HepG2 (cell line): ENCODE data around the gene ANG. TPM values are rescaled to one million over a fixed set of nuclear protein-coding genes. Genes with fewer than 3 reads are reported as not detected.

Experiments used
- ARHGAP35 ChIP-seq: sonication (generic); formaldehyde crosslinking; IDR thresholded peaks from 2 replicates; pipeline ENCODE4 v1.9.0; 2022; ENCODE audit warnings: mild to moderate bottlenecking, inconsistent platforms, moderate library complexity, missing genetic modification reagents, borderline replicate concordance
- ATF6 ChIP-seq: sonication (generic); formaldehyde crosslinking; conservative IDR thresholded peaks from 2 replicates; pipeline ENCODE4 v1.4.0; 2020; ENCODE audit warnings: missing genetic modification reagents
- FLYWCH1 ChIP-seq: sonication (generic); formaldehyde crosslinking; IDR thresholded peaks from 2 replicates; pipeline ENCODE4 v1.8.1; 2023; ENCODE audit warnings: mild to moderate bottlenecking, missing genetic modification reagents
- HNF4G ChIP-seq, 2 experiments: sonication (generic) in 1 of 2; formaldehyde crosslinking in 1 of 2; IDR thresholded peaks; 2 replicates each; pipeline versions ENCODE4 v1.4.0 to v1.6.1; 2011 to 2020; ENCODE audit warnings: borderline replicate concordance in 2 of 2, low read depth in 2 of 2, mild to moderate bottlenecking in 2 of 2, low read length in 1 of 2, missing genetic modification reagents in 1 of 2, moderate library complexity in 1 of 2
- KDM4B ChIP-seq: sonication (generic); formaldehyde crosslinking; IDR thresholded peaks from 2 replicates; pipeline ENCODE4 v1.4.0; 2020; ENCODE audit warnings: missing genetic modification reagents
- MED8 ChIP-seq: sonication (generic); formaldehyde crosslinking; IDR thresholded peaks from 2 replicates; pipeline ENCODE4 v1.8.1; 2023; ENCODE audit warnings: mild to moderate bottlenecking, missing genetic modification reagents; ENCODE audit not compliant: insufficient replicate concordance
- RAD21 ChIP-seq: fragments of 450-650 bp; formaldehyde crosslinking; IDR thresholded peaks from 2 replicates; pipeline ENCODE4 v1.5.0; 2020; ENCODE audit warnings: mild to moderate bottlenecking
- RARA ChIP-seq: IDR thresholded peaks from 2 replicates; pipeline ENCODE4 v1.6.1; 2016; ENCODE audit warnings: missing genetic modification reagents, missing compliant biosample characterization
- SOX13 ChIP-seq, 3 experiments: fragments of 450-650 bp in 1 of 3; sonication (generic) in 1 of 3; formaldehyde crosslinking in 1 of 3; IDR thresholded peaks in 2 of 3; conservative IDR thresholded peaks in 1 of 3; 2 replicates each; pipeline versions ENCODE4 v1.5.0 to v1.6.1; 2016 to 2020; ENCODE audit warnings: antibody characterized with exemption in 1 of 3, mild to moderate bottlenecking in 1 of 3, missing compliant biosample characterization in 1 of 3, missing genetic modification reagents in 1 of 3, moderate library complexity in 1 of 3
- TBX3 ChIP-seq: fragments of 450-650 bp; IDR thresholded peaks from 2 replicates; pipeline ENCODE4 v1.6.1; 2017; ENCODE audit warnings: antibody characterized with exemption, mild to moderate bottlenecking, inconsistent platforms, borderline replicate concordance
- YEATS2 ChIP-seq: sonication (generic); formaldehyde crosslinking; IDR thresholded peaks from 2 replicates; pipeline ENCODE4 v1.4.0; 2020; ENCODE audit warnings: missing genetic modification reagents, borderline replicate concordance
- ZIK1 ChIP-seq: sonication (generic); formaldehyde crosslinking; IDR thresholded peaks from 2 replicates; pipeline ENCODE4 v1.5.0; 2020; ENCODE audit warnings: mild to moderate bottlenecking, low read depth, missing genetic modification reagents, borderline replicate concordance
- ZNF256 ChIP-seq: sonication (generic); formaldehyde crosslinking; conservative IDR thresholded peaks from 2 replicates; pipeline ENCODE4 v1.4.0; 2020; ENCODE audit warnings: missing genetic modification reagents
- ZNF3 ChIP-seq: IDR thresholded peaks from 2 replicates; pipeline ENCODE4 v1.7.0; 2017; ENCODE audit warnings: inconsistent platforms
- ZNF441 ChIP-seq: sonication (generic); formaldehyde crosslinking; IDR thresholded peaks from 2 replicates; pipeline ENCODE4 v1.7.0; 2021; ENCODE audit warnings: missing genetic modification reagents, borderline replicate concordance
- ZNF446 ChIP-seq: sonication (generic); formaldehyde crosslinking; IDR thresholded peaks from 2 replicates; pipeline ENCODE4 v1.5.0; 2020; ENCODE audit warnings: mild to moderate bottlenecking, missing genetic modification reagents
- ZNF598 ChIP-seq: sonication (generic); formaldehyde crosslinking; IDR thresholded peaks from 2 replicates; pipeline ENCODE4 v1.5.1; 2020; ENCODE audit warnings: mild to moderate bottlenecking, missing genetic modification reagents, borderline replicate concordance
- ZNF678 ChIP-seq: sonication (generic); formaldehyde crosslinking; IDR thresholded peaks from 2 replicates; pipeline ENCODE4 v1.4.0; 2020; ENCODE audit warnings: mild to moderate bottlenecking, missing genetic modification reagents
- ZNF749 ChIP-seq: sonication (generic); formaldehyde crosslinking; IDR thresholded peaks from 2 replicates; pipeline ENCODE4 v1.8.0; 2022; ENCODE audit warnings: mild to moderate bottlenecking, missing genetic modification reagents, moderate library complexity, borderline replicate concordance
- ZNF839 ChIP-seq: sonication (generic); formaldehyde crosslinking; IDR thresholded peaks from 2 replicates; pipeline ENCODE4 v1.4.0; 2020; ENCODE audit warnings: missing genetic modification reagents, mild to moderate bottlenecking, borderline replicate concordance
- polyA plus RNA-seq, 8 experiments: library from polyadenylated mRNA; depleted of rRNA in 3 of 8; stranded (reverse) in 7 of 8; unstranded in 1 of 8; fragments of >200 nt; fragmentation: Illumina TruSeq in 4 of 8; extraction: Trizol in 4 of 8; gene quantifications; 2 replicates each; pipeline versions ENCODE4 v1.2.1 to v1.2.3, GENCODE V29; 2011 to 2016; ENCODE audit warnings: low read depth in 4 of 8, missing spikeins in 1 of 8, mixed read lengths in 1 of 8; ENCODE audit not compliant: insufficient read depth in 1 of 8
- total RNA-seq, 5 experiments: library from RNA; depleted of rRNA; stranded (reverse); fragments of >200 nt; fragmentation: Illumina TruSeq; extraction: Trizol; gene quantifications; 2 replicates each; pipeline ENCODE4 v1.2.3, GENCODE V29; 2016; ENCODE audit warnings: low read depth in 1 of 5
- TF ChIP-seq, protein P1 (sequence below): sonication (generic); formaldehyde crosslinking; IDR thresholded peaks from 2 replicates; pipeline ENCODE4 v1.4.0; 2020; ENCODE audit warnings: mild to moderate bottlenecking, missing genetic modification reagents
- TF ChIP-seq, protein P2 (sequence below): IDR thresholded peaks from 2 replicates; pipeline ENCODE4 v1.6.1; 2016; ENCODE audit warnings: missing genetic modification reagents, missing compliant biosample characterization
- TF ChIP-seq, protein P3 (sequence below): sonication (generic); formaldehyde crosslinking; IDR thresholded peaks from 2 replicates; pipeline ENCODE4 v1.4.0; 2020; ENCODE audit warnings: mild to moderate bottlenecking, missing genetic modification reagents

ANG gene
- total and polyA plus RNA-seq, 2 of the 13 experiments (the other 11 are each of a cell fraction or from before 2014, with no cell fraction given): 83.6 to 401 TPM

DNA sequence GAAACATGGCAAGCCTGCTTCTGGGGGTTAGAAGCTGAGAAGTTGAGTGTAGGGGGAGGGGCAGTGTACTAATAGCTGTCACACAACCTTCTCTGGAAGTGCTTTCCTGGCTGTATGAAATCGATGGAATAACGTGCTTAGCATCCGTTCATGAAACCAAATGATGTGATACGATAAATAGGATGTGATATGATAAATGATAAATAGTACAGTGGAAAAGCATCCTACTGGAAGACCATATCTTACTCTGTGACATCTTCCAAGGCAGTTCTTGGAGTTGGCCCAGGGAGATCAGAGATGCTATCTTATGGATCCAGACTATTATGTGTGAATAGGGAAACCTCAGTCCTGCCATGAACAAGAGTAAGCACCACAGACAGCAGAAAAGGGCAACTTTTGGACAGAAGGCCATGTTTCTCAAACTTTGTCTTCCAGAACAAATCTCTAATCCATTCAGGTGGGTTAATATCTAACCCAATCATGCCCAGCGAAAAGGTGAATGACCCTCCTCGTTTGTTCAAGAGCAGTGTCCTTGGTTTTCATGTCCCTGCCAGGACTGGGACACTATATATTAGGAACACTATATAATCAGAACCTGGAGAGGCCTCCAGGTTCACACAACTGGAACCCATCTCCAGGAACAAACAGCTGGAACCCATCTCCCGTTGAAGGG, at the start of gene ANG (continued):
- TF ChIP-seq RAD21 (CRISPR knock-in tag): no peak
- no peak for TF ChIP-seq ZNF441 (CRISPR knock-in tag)
- TF ChIP-seq ZIK1: no peak
- no peak; the same call in 1 of the 2 replicates for TF ChIP-seq SOX13 (IDR thresholded peaks at IDR 0.05)
- peak in 1 of 2 experiments; percentile 80; a peak in 1 of 4 replicates for TF ChIP-seq SOX13 (CRISPR knock-in tag; conservative IDR thresholded peaks at IDR 0.05 in 1 of 2, IDR thresholded peaks at IDR 0.05 in 1 of 2)
- TF ChIP-seq ZNF839: no peak
- TF ChIP-seq HNF4G (IDR thresholded peaks at IDR 0.05; ENCODE audit: borderline replicate concordance, low read depth, low read length): peak; percentile 9; the same call in 1 of the 2 replicates
- TF ChIP-seq HNF4G (CRISPR knock-in tag; IDR thresholded peaks at IDR 0.05; ENCODE audit: borderline replicate concordance, low read depth): no peak
- no peak for TF ChIP-seq ZNF749
- no peak for TF ChIP-seq TBX3
- no peak for TF ChIP-seq ZNF678 (CRISPR knock-in tag)
- no peak for TF ChIP-seq ZNF598 (CRISPR knock-in tag)
- no peak for TF ChIP-seq FLYWCH1 (CRISPR knock-in tag)
- TF ChIP-seq ZNF3: no peak
- no peak for TF ChIP-seq ZNF446 (CRISPR knock-in tag)
- peak; percentile 24; the same call in 1 of the 2 replicates for TF ChIP-seq RARA
- no peak for TF ChIP-seq KDM4B (CRISPR knock-in tag)
- TF ChIP-seq ARHGAP35 (CRISPR knock-in tag): peak; percentile 79; the same call in 1 of the 2 replicates
- peak; percentile 26; the same call in 1 of the 2 replicates for TF ChIP-seq ATF6 (CRISPR knock-in tag)
- TF ChIP-seq YEATS2 (CRISPR knock-in tag): no peak
- no peak for TF ChIP-seq MED8 (CRISPR knock-in tag)
- TF ChIP-seq, protein P1, sequence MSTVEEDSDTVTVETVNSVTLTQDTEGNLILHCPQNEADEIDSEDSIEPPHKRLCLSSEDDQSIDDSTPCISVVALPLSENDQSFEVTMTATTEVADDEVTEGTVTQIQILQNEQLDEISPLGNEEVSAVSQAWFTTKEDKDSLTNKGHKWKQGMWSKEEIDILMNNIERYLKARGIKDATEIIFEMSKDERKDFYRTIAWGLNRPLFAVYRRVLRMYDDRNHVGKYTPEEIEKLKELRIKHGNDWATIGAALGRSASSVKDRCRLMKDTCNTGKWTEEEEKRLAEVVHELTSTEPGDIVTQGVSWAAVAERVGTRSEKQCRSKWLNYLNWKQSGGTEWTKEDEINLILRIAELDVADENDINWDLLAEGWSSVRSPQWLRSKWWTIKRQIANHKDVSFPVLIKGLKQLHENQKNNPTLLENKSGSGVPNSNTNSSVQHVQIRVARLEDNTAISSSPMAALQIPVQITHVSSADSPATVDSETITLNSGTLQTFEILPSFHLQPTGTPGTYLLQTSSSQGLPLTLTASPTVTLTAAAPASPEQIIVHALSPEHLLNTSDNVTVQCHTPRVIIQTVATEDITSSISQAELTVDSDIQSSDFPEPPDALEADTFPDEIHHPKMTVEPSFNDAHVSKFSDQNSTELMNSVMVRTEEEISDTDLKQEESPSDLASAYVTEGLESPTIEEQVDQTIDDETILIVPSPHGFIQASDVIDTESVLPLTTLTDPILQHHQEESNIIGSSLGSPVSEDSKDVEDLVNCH (CRISPR knock-in tag): no peak
- TF ChIP-seq, protein P2, sequence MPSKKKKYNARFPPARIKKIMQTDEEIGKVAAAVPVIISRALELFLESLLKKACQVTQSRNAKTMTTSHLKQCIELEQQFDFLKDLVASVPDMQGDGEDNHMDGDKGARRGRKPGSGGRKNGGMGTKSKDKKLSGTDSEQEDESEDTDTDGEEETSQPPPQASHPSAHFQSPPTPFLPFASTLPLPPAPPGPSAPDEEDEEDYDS: peak; percentile 75
- TF ChIP-seq, protein P3, sequence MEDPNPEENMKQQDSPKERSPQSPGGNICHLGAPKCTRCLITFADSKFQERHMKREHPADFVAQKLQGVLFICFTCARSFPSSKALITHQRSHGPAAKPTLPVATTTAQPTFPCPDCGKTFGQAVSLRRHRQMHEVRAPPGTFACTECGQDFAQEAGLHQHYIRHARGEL (CRISPR knock-in tag): no peak
- no peak for TF ChIP-seq ZNF256 (CRISPR knock-in tag)
